Suprapubic skin (tissue), 4 donors: ENCODE results near the gene MINDY3. TPM values are rescaled to one million over a fixed set of nuclear protein-coding genes. Genes with fewer than 3 reads are reported as not detected.

Experiments used
- DNase-seq, 2 donors: peaks; one replicate each; pipeline ENCODE4 v3.0.0-alpha.2; 2019; ENCODE audit warnings: low spot score in 2 of 2
- H3K27ac ChIP-seq: fragments of 200-600 bp; sonication (generic); one replicate; pipeline ENCODE4 v1.5.1; 2019
- H3K27me3 ChIP-seq: fragments of 200-600 bp; sonication (generic); one replicate; pipeline ENCODE4 v1.5.1; 2019
- H3K36me3 ChIP-seq: fragments of 200-600 bp; sonication (generic); one replicate; pipeline ENCODE4 v1.5.1; 2019
- H3K4me1 ChIP-seq: fragments of 200-600 bp; sonication (generic); one replicate; pipeline ENCODE4 v1.5.1; 2019
- H3K4me3 ChIP-seq: fragments of 200-600 bp; sonication (generic); one replicate; pipeline ENCODE4 v1.5.1; 2019; ENCODE audit warnings: mild to moderate bottlenecking
- H3K9me3 ChIP-seq: fragments of 200-600 bp; sonication (generic); one replicate; pipeline ENCODE4 v1.5.1; 2019
- CTCF ChIP-seq, 2 donors: fragments of 200-600 bp in 1 of 2; fragments of 450-650 bp in 1 of 2; sonication (generic) in 1 of 2; IDR thresholded peaks; one replicate each; pipeline ENCODE4 v1.5.1; 2016 to 2019; ENCODE audit warnings: antibody characterized with exemption in 2 of 2, mild to moderate bottlenecking in 1 of 2, moderate library complexity in 1 of 2
- EP300 ChIP-seq: sonication (generic); formaldehyde crosslinking; IDR thresholded peaks from one replicate; pipeline ENCODE4 v1.6.1; 2017; ENCODE audit warnings: antibody characterized with exemption
- POLR2A ChIP-seq, 2 donors: fragments of 450-650 bp; IDR thresholded peaks; one replicate each; pipeline ENCODE4 v1.6.1; 2017; ENCODE audit warnings: antibody characterized with exemption in 2 of 2, mild to moderate bottlenecking in 2 of 2, moderate library complexity in 2 of 2
- POLR2AphosphoS5 ChIP-seq, 3 donors: sonication (generic); formaldehyde crosslinking; IDR thresholded peaks; one replicate each; pipeline ENCODE4 v1.6.1; 2017; ENCODE audit warnings: antibody characterized with exemption in 3 of 3
- WGBS: methylation state at CpG from one replicate; pipeline ENCODE4 v1.1.5; 2018; 5-methylcytosine and 5-hydroxymethylcytosine counted together
- total RNA-seq, 4 donors: library from RNA; depleted of rRNA; stranded (reverse); fragments of >200 nt; gene quantifications; one replicate each; pipeline ENCODE4 v1.1.0, GENCODE V29; 2016

MINDY3 gene
- total RNA-seq, 4 donors from 2014 or later: 18.9 to 37.8 (median 24.9) TPM

- Histone ChIP-seq H3K27me3 (no peaks in the 10 kb centered on the region), H3K4me1 (no peaks in the 10 kb centered on the region), H3K9me3 (no peaks in the 10 kb centered on the region), H3K4me3 (no peak overlapping the region), H3K36me3 (peaks cover 6% of the 10 kb centered on the region), H3K27ac (no peak overlapping the region)
- DNase-seq: no peak
- WGBS: 71% methylated on average over 3 of the region's 3 CpGs
- TF ChIP-seq EP300 (no peak), CTCF (IDR thresholded peaks at IDR 0.05) (no peak), POLR2AphosphoS5 (IDR thresholded peaks at IDR 0.05) (no peak), POLR2A (IDR thresholded peaks at IDR 0.05) (no peak)
Observed at GRCh38 chr10:15817409-15818046, 42.8 kb downstream of the MINDY3 start.

DNA sequence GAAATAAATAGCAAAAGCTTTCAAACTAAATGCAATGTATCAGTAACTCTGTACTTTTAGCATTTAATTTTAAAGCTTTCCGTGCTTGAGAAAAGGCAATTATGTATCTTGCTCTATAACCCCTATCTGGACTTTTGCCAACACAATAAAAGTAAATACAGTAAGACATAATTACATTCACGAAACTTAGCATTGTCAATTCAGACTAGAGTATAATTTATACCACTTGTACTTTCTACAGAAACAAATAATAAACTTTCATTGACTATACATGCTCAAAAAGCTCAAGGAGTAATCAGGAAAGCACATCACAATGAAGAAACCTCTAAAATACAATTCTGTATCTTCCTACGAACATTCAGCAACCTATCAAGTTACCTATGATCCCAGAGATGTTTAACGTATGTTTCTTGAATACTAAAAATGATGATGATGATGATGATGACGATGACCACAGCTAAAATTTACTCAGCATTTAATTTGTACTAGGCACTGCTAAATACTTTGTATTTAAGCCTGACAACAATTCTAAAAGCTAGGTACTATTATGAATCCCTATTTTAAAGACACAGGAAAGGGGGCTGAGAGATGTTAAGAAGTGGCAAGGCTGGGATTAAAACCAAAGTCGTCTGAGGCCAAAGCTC, 44.9 kb downstream of the MINDY3 start:
- TF ChIP-seq POLR2A (IDR thresholded peaks at IDR 0.05) (no peak), POLR2AphosphoS5 (IDR thresholded peaks at IDR 0.05) (no peak), EP300 (no peak), CTCF (IDR thresholded peaks at IDR 0.05) (no peak)
- 90% methylated on average over 6 of the region's 6 CpGs for WGBS
- peaks cover 6% of the 10 kb centered on the region for H3K36me3 ChIP-seq
- DNase-seq: no peak
- no peak overlapping the region for H3K4me3 ChIP-seq
- H3K4me1 ChIP-seq: no peaks in the 10 kb centered on the region
- no peaks in the 10 kb centered on the region for H3K27me3 ChIP-seq
- H3K27ac ChIP-seq: no peak overlapping the region
- H3K9me3 ChIP-seq: no peaks in the 10 kb centered on the region

DNA sequence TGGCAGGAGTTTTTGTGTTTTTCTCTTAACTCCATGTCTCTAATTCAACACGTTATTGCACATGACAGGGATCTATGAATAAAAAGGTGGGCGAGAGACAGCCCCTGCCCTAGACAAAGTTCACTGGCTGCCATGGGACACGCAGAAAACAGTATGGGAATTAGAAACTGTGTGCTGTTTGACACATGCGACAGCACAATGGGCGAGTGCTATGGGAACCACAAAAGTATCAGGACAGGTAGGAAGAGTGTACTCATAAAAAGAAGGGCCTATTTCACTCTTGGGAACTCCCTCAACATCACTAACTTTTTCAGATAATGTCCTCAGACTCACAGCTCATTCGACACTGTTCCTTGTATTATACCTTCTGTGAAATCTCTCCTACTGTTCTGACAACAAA, 45.7 kb downstream of the MINDY3 start:
- Histone ChIP-seq H3K36me3 (peaks cover 6% of the 10 kb centered on the region), H3K27me3 (no peaks in the 10 kb centered on the region), H3K4me1 (no peaks in the 10 kb centered on the region), H3K27ac (no peak overlapping the region), H3K4me3 (no peak overlapping the region), H3K9me3 (no peaks in the 10 kb centered on the region)
- DNase-seq: no peak
- WGBS: 87% methylated on average over 6 of the region's 6 CpGs
- TF ChIP-seq POLR2AphosphoS5 (IDR thresholded peaks at IDR 0.05) (no peak), EP300 (no peak), POLR2A (IDR thresholded peaks at IDR 0.05) (no peak), CTCF (IDR thresholded peaks at IDR 0.05) (no peak)

DNA sequence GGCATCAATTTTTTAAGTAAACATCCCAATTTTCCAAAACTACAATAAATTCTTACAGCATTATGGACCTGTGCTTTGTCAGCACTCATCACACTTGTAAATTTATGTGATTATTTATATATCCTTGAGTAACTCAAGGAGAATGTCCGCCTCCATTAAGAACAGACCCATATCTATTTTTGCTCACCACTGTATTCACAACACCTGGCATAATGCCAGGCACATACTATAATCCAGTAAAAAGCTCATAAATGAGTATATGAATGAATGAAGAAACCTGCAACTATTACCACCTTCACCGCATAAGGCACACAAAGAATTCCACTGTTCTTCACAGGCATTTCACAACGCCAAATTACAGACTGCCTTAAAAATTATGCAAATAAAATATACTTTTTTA, 46.9 kb downstream of the MINDY3 start:
- H3K4me3 ChIP-seq: no peak overlapping the region
- 88% methylated on average over 3 of the region's 3 CpGs for WGBS
- no peaks in the 10 kb centered on the region for H3K27me3 ChIP-seq
- H3K4me1 ChIP-seq: no peaks in the 10 kb centered on the region
- no peaks in the 10 kb centered on the region for H3K9me3 ChIP-seq
- no peak for DNase-seq
- TF ChIP-seq EP300 (no peak), POLR2A (IDR thresholded peaks at IDR 0.05) (no peak), POLR2AphosphoS5 (IDR thresholded peaks at IDR 0.05) (no peak), CTCF (IDR thresholded peaks at IDR 0.05) (no peak)
- H3K27ac ChIP-seq: no peak overlapping the region
- peaks cover 10% of the 10 kb centered on the region for H3K36me3 ChIP-seq

DNA sequence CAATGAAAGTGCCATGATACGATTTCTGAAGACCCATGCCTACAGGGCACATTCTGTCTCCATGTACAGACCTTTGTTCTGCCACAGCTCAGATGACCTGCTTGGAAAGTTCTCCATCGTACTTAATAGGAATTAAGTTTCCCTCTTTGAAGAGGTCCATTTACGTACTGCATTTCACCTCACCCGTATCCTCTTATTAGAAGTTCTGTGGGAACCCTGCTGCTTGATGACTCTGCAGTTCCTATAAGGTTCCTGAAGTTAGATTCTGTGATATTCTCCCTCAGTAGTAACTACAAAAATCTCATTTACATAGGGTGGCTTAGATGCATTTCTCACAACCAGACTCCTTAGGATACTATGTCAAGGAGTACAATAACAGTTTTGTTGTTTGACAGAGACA, 50.9 kb downstream of the MINDY3 start:
- WGBS: 96% methylated on average over 4 of the region's 4 CpGs
- Histone ChIP-seq H3K27me3 (no peaks in the 10 kb centered on the region), H3K4me1 (no peaks in the 10 kb centered on the region), H3K27ac (no peak overlapping the region), H3K4me3 (no peak overlapping the region), H3K9me3 (no peaks in the 10 kb centered on the region), H3K36me3 (peaks cover 35% of the 10 kb centered on the region)
- no peak for TF ChIP-seq EP300
- TF ChIP-seq CTCF (IDR thresholded peaks at IDR 0.05): no peak
- no peak for TF ChIP-seq POLR2AphosphoS5 (IDR thresholded peaks at IDR 0.05)
- TF ChIP-seq POLR2A (IDR thresholded peaks at IDR 0.05): no peak
- DNase-seq: no peak
